Right lung (tissue), 10 donors: ENCODE measurements around the gene ELL. TPM values are rescaled to one million over a fixed set of nuclear protein-coding genes. Genes with fewer than 3 reads are reported as not detected.
"Not testable (repeated sequence)": the region's sequence is repeated elsewhere in the genome, so short reads cannot be mapped to it uniquely, and the experiment has no call there.

Experiments
- DNase-seq, 2 donors: peaks; one replicate each; pipeline ENCODE4 v3.0.0-alpha.2; 2013
- long read RNA-seq, 8 donors: transcript quantifications; one replicate each; lab custom pipeline, GENCODE V29; 2026
- polyA plus RNA-seq, 5 donors: library from polyadenylated mRNA; unstranded; fragments of 120-200 nt; gene quantifications; one replicate each; pipeline versions ENCODE4 v1.2.1 to v1.2.3, GENCODE V29; 2013; ENCODE audit warnings: inconsistent platforms in 1 of 5, low replicate concordance in 1 of 5; ENCODE audit not compliant: insufficient read length in 5 of 5, insufficient read depth in 1 of 5

ELL gene
- polyA plus RNA-seq = 10 to 100 TPM in 2 of 5 donors, 1 to 10 TPM in 3; 6.9 to 12.4 (median 9.0) TPM
- long read RNA-seq, donor 1, full-length matches to known transcripts = 3 of 3 reads
- long read RNA-seq, donor 1, partial matches to known transcripts = 0 of 3 reads
- long read RNA-seq, donor 1, other reads (novel, unspliced or antisense) = 0 of 3 reads
- long read RNA-seq, donor 2 = 0 reads
- long read RNA-seq, donor 3, partial matches to known transcripts = 5 of 5 reads
- long read RNA-seq, donor 3, other reads (novel, unspliced or antisense) = 0 of 5 reads
- long read RNA-seq, donor 4, partial matches to known transcripts = 1,279 of 2,190 reads
- long read RNA-seq, donor 4, other reads (novel, unspliced or antisense) = 911 of 2,190 reads
- long read RNA-seq, donor 5, full-length matches to known transcripts = 1 of 1 reads
- long read RNA-seq, donor 5, partial matches to known transcripts = 0 of 1 reads
- long read RNA-seq, donor 5, other reads (novel, unspliced or antisense) = 0 of 1 reads
- long read RNA-seq, donor 6, partial matches to known transcripts = 2,254 of 2,270 reads
- long read RNA-seq, donor 6, other reads (novel, unspliced or antisense) = 16 of 2,270 reads
- long read RNA-seq, donor 7, full-length matches to known transcripts = 1 of 1 reads
- long read RNA-seq, donor 7, partial matches to known transcripts = 0 of 1 reads
- long read RNA-seq, donor 7, other reads (novel, unspliced or antisense) = 0 of 1 reads
- long read RNA-seq, donor 8 = 0 reads

DNA sequence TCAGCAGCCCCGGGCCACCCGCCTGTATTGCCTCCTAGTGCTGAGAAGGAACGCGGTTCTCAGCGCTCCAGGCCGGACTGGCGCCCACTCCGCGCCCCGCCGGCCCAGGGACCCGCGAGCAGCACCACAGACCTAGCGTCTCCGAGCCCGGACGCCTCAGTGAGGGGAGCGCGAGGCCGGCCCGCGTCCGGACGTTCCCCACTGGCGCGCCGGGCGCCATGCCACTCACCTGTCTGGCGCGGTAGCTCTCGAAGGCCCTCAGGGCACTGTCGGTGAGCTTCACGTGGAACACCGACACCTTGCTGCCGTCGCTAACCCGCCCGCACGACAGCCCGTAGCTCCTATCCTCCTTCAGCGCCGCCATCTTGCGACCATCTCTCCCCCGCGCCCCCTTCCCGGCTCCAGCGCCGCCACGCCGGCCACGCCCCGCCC is at the start of gene ELL:
TSS of gene ELL (minus strand) at position 379 of the 432 bp plus-strand sequence. CDS start at position 364, 15 bp downstream.
- no peak for DNase-seq

- DNase-seq = no peak
Measured at GRCh38 chr19:18568367-18568766, 46.5 kb upstream of the ELL start.

DNA sequence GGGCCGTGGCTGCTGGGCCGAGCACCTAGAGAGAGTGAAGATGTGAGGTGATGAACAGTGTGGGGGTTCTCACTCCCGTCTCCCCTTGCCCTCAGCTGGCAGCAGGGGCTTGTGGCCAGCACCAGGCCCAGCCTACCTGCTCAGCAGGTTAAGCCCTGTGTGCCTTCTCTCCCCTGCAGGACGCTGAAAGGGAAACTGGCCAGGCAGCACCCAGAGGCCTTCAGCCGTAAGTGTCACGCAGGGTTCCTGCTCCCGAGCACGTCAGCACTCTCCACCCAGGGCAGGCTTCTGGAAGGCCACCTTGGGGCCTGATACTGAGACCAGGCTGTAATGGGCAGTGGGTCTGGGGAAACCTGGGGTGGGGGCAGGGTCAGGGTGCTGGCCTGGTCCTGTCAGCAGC is 45.1 kb upstream of the ELL start:
- no peak for DNase-seq

DNA sequence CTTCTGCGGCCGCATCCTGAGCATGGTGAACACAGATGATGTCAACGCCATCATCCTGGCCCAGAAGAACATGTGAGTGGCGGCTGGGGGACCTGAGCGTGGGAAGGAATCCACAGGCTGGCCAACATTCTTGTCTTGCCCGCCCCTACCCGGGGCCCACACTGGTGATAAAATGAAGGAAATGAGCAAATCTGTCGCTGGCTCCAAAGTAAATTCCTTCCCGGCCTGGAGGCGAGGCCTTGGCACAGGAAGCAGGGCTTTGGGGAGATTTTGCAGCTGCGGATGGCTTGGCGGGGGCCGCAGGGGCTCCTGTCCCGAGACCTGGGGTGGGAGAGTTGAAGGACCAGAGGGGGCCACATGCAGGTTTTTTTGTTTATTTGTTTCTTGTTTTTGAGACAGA is 40.2 kb upstream of the ELL start:
- no peak for DNase-seq

DNA sequence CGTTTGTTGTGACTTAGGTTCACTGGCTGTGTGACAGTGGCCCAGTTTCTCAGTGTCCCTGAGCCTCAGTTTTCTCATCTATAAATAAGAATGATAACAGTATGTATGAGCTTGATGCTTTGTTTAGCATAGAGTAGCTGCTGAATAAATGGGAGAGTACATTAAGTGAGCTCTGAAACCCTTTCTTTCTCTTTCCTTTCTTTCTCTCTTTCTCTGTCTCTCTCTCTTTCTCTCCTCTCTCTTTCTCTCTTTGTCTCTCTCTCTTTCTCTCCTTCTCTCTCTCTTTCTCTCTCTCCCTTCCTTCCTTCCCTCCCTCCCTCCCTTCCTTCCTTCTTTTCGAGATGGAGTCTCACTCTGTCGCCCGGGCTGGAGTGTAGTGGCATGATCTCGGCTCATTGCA is 37.8 kb upstream of the ELL start:
- no peak for DNase-seq

DNA sequence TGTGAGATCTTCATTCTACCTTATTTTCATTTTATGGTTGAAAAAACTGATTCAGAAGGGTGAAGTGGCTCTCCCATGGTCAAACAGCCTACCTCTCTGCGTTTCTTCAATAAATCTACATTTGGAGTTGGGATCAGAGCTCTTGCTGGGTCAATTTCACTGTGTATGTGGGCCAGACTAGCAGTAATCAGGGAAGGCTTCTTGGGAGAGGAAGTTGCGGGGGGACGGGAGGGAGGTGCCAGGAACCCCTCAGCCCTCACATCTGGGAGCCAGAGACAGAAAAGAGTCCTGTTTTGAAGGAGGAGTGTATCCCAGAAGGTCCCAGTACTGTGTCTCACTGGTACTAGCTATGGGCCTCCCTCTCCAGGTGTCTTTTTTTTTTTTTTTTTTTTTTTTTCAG is 36.7 kb upstream of the ELL start:
- no peak for DNase-seq

- no peak for DNase-seq
Measured at GRCh38 chr19:18558202-18558555, 36.3 kb upstream of the ELL start.

- peak; percentile 94 to 95 for DNase-seq
Measured at GRCh38 chr19:18557411-18558201, 35.7 kb upstream of the ELL start, which contains the start of gene KXD1. TSS of gene KXD1 (plus strand) at chr19:18557870. CDS start at chr19:18562057, 4,187 bp downstream.

- no peak for DNase-seq
Measured at GRCh38 chr19:18551631-18552030, 29.8 kb upstream of the ELL start.

- DNase-seq = peak in 1 of 2 donors; percentile 27
Measured at GRCh38 chr19:18543814-18544475, 22.1 kb upstream of the ELL start.

GRCh38 chr19:18542941-18543813 is 21.3 kb upstream of the ELL start, which contains the start of gene FKBP8:
TSS of gene FKBP8 (minus strand) at chr19:18543573. CDS start at chr19:18541970, 1,603 bp downstream.
- DNase-seq = peak; percentile 89 to 90

DNA sequence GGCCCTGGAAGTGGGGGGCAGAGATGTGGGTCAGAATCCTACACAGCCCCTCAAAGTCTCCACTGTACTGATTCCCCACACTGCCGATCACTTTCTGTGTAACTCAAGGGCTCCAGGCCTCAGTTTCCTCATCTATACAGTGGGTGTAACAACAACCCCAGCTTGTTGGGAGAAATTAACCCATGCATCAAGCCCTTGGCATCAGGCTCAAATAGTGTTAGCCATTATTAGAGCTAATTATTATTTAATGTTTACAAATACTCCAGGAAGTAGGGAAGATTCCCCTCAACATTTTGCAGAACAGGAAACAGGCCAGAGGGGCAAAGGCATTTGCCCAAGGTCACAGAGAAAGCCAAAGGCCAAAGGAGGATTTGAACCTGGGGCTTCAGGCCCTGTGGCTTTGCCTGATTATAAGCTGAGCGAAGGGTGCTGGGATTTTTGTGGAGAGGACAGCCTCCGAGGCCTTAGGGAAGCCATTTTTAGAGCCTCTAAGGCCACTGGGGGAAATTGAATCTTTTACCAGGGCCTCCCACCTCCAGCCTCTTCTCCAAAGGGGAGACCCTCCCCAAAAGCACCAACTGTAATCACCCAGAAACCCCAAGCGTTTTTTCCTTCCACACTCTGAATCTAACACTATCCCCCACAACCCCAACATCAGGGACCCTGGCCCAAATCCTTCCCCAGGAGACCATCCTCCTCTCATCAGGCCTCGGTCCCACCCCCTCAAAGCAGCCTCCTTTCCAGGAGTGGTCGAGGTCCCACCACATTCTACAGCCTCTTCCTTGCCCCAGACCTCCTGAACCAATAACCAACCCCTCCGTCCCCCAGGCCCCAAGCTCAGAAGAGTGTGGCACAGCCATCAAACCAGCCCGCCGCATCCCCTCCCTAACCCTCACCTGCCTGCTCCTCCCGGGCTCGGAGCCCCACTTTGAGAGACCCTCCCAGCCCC is 20.4 kb upstream of the ELL start:
- DNase-seq = peak; percentile 8 to 10

GRCh38 chr19:18541258-18541991 is 19.6 kb upstream of the ELL start:
- no peak for DNase-seq

DNA sequence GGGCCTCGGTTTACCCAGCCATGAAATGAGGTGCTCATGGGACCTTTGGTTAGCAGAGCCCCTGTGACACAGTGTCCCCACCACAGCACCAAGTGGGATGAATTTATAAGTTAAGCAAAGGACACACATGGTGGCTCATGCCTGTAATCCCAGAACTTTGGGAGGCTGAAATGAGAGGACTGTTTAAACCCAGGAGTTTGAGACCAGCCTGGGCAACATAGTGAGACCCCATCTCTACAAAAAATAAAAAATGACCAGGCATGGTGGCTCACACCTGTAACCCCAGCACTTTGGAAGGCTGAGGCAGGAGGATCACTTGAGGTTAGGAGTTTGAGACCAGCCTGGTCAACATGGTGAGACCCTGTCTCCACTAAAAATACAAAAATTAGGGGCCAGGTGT is 18.3 kb upstream of the ELL start:
- DNase-seq = not testable (repeated sequence)

- DNase-seq = no peak
Measured at GRCh38 chr19:18539372-18539771, 17.5 kb upstream of the ELL start.

DNA sequence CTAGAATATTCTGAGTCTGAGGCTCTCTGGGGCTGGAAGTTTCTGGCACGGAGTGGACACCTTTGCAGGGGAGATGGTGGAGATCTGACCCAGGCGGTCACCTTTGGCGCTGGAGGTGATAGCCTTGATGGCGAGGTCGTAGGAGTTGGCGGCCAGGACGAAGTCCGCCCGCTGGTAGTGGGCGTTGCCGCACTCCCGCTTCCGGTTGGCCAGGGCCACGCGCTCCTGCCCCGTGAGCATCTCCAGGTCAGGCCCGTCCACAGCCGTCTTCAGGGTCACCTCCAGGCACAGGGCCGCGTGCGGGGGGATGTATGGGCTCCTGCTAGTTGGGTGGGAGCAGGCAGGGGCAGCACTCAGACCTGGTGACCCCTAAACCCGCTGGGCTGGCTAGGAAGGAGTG is 16.2 kb upstream of the ELL start:
- DNase-seq = no peak

GRCh38 chr19:18537431-18537830 is 15.6 kb upstream of the ELL start:
- DNase-seq = no peak

DNA sequence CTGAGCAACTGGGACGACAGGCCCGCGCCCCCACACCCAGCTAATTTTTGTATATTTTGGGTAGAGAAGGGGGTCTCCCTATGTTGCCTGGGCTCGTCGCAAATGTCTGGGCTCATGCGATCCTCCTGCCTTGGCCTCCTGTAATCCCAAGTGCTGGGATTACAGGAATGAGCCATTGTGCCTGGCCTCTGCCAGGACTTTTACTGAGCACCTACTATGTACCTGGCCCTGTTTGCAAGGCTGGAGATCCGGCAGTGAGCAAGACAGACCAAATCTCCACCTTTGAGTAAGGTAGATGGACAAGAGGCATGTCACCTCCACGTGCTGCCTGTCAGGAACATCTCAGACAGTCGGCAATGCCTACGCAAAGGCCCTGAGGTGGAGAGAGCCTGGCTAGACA is 14.6 kb upstream of the ELL start:
- no peak for DNase-seq
